OCI-LY1 (cell line): ENCODE results near the gene ZNF365.

Experiments used
- H2AFZ ChIP-seq: fragments of 200-600 bp; sonication (generic), shearing (Covaris generic); 2 replicates; pipeline ENCODE4 v1.6.0; 2014; ENCODE audit warnings: antibody characterized with exemption, mild to moderate bottlenecking, low read length
- H3F3A ChIP-seq: fragments of 200-600 bp; sonication (generic), shearing (Covaris generic); 2 replicates; pipeline ENCODE4 v1.6.0; 2014; ENCODE audit warnings: mild to moderate bottlenecking, antibody characterized with exemption, low read length, moderate library complexity; ENCODE audit not compliant: insufficient read depth
- H3K27ac ChIP-seq: fragments of 200-600 bp; sonication (generic); 2 replicates; pipeline ENCODE4 v1.5.1; 2014; ENCODE audit warnings: low read length, mixed run types, mild to moderate bottlenecking, low read depth; ENCODE audit not compliant: poor library complexity, severe bottlenecking
- H3K27me3 ChIP-seq: fragments of 200-600 bp; sonication (generic); 2 replicates; pipeline ENCODE4 v1.6.0; 2014; ENCODE audit warnings: antibody characterized with exemption, mild to moderate bottlenecking, low read length, moderate library complexity; ENCODE audit not compliant: insufficient read depth
- H3K36me3 ChIP-seq: fragments of 200-600 bp; sonication (generic); 2 replicates; pipeline ENCODE4 v1.6.1; 2014; ENCODE audit warnings: mild to moderate bottlenecking, antibody characterized with exemption, low read length, moderate library complexity, mixed read lengths; ENCODE audit not compliant: insufficient read depth
- H3K4me1 ChIP-seq: fragments of 200-600 bp; sonication (generic); 2 replicates; pipeline ENCODE4 v1.5.1; 2014; ENCODE audit warnings: mild to moderate bottlenecking, low read length, moderate library complexity; ENCODE audit not compliant: insufficient read depth, severe bottlenecking
- H3K4me2 ChIP-seq: fragments of 200-600 bp; sonication (generic), shearing (Covaris generic); 2 replicates; pipeline ENCODE4 v1.6.1; 2014; ENCODE audit warnings: low read length
- H3K4me3 ChIP-seq: fragments of 200-600 bp; sonication (generic); 2 replicates; pipeline ENCODE4 v1.5.1; 2014; ENCODE audit warnings: low read length, low read depth, mild to moderate bottlenecking, mixed read lengths; ENCODE audit not compliant: poor library complexity, severe bottlenecking
- H3K79me2 ChIP-seq: fragments of 200-600 bp; shearing (Covaris generic); 2 replicates; pipeline ENCODE4 v1.6.1; 2016; ENCODE audit warnings: mixed run types, low read length, mixed read lengths; ENCODE audit not compliant: insufficient read depth
- H3K9ac ChIP-seq: fragments of 200-600 bp; sonication (generic), shearing (Covaris generic); 2 replicates; pipeline ENCODE4 v1.6.1; 2014; ENCODE audit warnings: mild to moderate bottlenecking, low read length, mixed read lengths
- H3K9me2 ChIP-seq: fragments of 200-600 bp; sonication (generic), shearing (Covaris generic); 2 replicates; pipeline ENCODE4 v1.6.1; 2014; ENCODE audit warnings: low read depth, mild to moderate bottlenecking, low read length, mixed read lengths
- H3K9me3 ChIP-seq: fragments of 200-600 bp; shearing (Covaris generic); 2 replicates; pipeline ENCODE4 v1.6.1; 2014; ENCODE audit warnings: low read length, mixed read lengths
- H4K20me1 ChIP-seq: fragments of 200-600 bp; sonication (generic), shearing (Covaris generic); 2 replicates; pipeline ENCODE4 v1.6.0; 2016; ENCODE audit warnings: mild to moderate bottlenecking, low read length; ENCODE audit not compliant: insufficient read depth
- EZH2 ChIP-seq: fragments of 200-600 bp; sonication (generic), shearing (Covaris generic); IDR thresholded peaks from 2 replicates; pipeline ENCODE4 v1.8.0; 2017; ENCODE audit warnings: borderline replicate concordance, mixed run types, mild to moderate bottlenecking, antibody characterized with exemption, low read length, moderate library complexity, mixed read lengths
- TF ChIP-seq, protein P1 (sequence below): fragments of 200-600 bp; sonication (generic), shearing (Covaris generic); IDR thresholded peaks from 2 replicates; pipeline ENCODE4 v1.5.1; 2017; ENCODE audit warnings: mild to moderate bottlenecking, antibody characterized with exemption, low read length, moderate library complexity, mixed read lengths

ZNF365 gene

DNA sequence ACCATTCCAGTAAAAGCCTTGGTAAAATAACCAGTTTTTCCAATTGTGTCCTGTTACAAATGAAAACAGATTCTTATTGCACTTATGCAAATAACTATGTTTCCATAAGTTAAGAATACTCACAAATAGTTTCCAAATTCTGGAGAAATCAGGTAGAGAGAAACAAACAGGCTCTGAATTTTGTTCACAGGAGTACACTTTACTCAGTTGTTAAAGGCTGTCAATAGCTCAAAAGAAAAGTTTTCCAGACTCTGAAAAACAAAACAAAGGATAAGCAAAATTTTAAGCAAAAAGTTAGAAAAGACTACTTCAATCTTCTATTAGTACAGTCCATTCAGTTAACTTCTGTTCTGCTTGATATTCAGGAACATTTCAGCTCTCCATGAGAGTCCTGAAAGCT is 32.8 kb upstream of the ZNF365 start:
- H3K4me1 ChIP-seq = no peaks in the 10 kb centered on the region
- no peak overlapping the region for H3K4me3 ChIP-seq
- H3K9ac ChIP-seq = no peak overlapping the region
- no peaks in the 10 kb centered on the region for H3K27me3 ChIP-seq
- TF ChIP-seq, protein P1, sequence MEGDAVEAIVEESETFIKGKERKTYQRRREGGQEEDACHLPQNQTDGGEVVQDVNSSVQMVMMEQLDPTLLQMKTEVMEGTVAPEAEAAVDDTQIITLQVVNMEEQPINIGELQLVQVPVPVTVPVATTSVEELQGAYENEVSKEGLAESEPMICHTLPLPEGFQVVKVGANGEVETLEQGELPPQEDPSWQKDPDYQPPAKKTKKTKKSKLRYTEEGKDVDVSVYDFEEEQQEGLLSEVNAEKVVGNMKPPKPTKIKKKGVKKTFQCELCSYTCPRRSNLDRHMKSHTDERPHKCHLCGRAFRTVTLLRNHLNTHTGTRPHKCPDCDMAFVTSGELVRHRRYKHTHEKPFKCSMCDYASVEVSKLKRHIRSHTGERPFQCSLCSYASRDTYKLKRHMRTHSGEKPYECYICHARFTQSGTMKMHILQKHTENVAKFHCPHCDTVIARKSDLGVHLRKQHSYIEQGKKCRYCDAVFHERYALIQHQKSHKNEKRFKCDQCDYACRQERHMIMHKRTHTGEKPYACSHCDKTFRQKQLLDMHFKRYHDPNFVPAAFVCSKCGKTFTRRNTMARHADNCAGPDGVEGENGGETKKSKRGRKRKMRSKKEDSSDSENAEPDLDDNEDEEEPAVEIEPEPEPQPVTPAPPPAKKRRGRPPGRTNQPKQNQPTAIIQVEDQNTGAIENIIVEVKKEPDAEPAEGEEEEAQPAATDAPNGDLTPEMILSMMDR = no peak
- no peak for TF ChIP-seq EZH2
- peaks cover 7% of the 10 kb centered on the region for H3K9me3 ChIP-seq
- no peaks in the 10 kb centered on the region for H4K20me1 ChIP-seq
- no peak overlapping the region for H3K4me2 ChIP-seq
- no peaks in the 10 kb centered on the region for H3K9me2 ChIP-seq
- no peaks in the 10 kb centered on the region for H3K36me3 ChIP-seq
- no peak overlapping the region for H2AFZ ChIP-seq
- H3K79me2 ChIP-seq = no peaks in the 10 kb centered on the region
- no peak overlapping the region for H3K27ac ChIP-seq
- no peaks in the 10 kb centered on the region for H3F3A ChIP-seq

DNA sequence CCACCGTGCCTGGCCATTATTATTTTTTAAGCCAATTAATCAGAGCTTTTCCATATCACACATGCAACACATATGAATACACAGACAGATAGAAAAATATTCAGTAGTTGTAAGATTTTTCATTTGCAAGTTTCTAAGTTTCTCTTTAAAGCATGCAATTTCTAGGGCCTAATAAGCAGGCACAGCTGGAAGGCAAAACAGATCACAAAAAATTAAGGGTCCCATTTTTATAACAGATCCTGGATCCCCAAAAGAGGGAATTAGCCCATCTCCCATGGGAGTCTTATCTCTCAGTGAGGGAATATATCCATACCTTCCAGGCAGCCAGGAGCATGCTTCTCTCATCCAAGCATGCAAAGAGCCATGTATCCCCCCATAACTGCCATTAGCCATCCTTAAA is 31.2 kb upstream of the ZNF365 start:
- Histone ChIP-seq H3K4me1 (no peaks in the 10 kb centered on the region), H3K9me3 (peaks cover 7% of the 10 kb centered on the region), H3K9me2 (no peaks in the 10 kb centered on the region), H3K27me3 (no peaks in the 10 kb centered on the region), H2AFZ (no peak overlapping the region), H3K79me2 (no peaks in the 10 kb centered on the region), H4K20me1 (no peaks in the 10 kb centered on the region), H3K9ac (no peak overlapping the region), H3K27ac (no peak overlapping the region), H3K4me2 (no peak overlapping the region), H3K36me3 (no peaks in the 10 kb centered on the region), H3F3A (no peaks in the 10 kb centered on the region), H3K4me3 (no peak overlapping the region)
- TF ChIP-seq, protein P1 = no peak
- TF ChIP-seq EZH2 = no peak

DNA sequence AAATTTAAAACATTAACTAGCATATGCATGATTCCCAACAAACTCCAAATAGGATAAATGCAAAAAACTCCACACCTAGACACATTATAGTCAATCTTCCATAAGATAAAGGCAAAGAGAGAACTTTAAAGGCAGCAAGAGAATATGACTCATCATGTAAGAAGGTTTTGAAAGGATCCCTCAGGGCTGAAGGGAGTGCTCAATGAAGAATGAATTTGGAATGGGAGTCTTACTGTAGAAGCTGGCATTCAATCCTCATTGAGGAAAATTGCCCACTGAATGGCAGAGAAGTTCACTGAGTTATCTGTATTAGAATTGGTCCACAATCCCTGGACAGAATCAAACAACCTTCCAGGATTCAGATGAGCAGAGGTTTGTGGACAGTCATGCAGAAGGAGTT is 26.1 kb upstream of the ZNF365 start:
- no peaks in the 10 kb centered on the region for H3K27me3 ChIP-seq
- no peak overlapping the region for H3K9ac ChIP-seq
- no peak overlapping the region for H3K4me3 ChIP-seq
- H3K27ac ChIP-seq = no peak overlapping the region
- no peaks in the 10 kb centered on the region for H3K36me3 ChIP-seq
- no peaks in the 10 kb centered on the region for H3K9me2 ChIP-seq
- no peaks in the 10 kb centered on the region for H4K20me1 ChIP-seq
- H3F3A ChIP-seq = no peaks in the 10 kb centered on the region
- no peak overlapping the region for H2AFZ ChIP-seq
- TF ChIP-seq, protein P1 = no peak
- no peak for TF ChIP-seq EZH2
- no peaks in the 10 kb centered on the region for H3K4me1 ChIP-seq
- H3K4me2 ChIP-seq = no peak overlapping the region
- H3K79me2 ChIP-seq = no peaks in the 10 kb centered on the region
- H3K9me3 ChIP-seq = peaks cover 6% of the 10 kb centered on the region
